NCI-H345 treated with DMSO at 0.1 percent for 48 hours (cell line): Measurements from ENCODE around the gene SYAP1.
A peak's percentile ranks its signal among the peaks of the same experiment; 100 is the strongest.
"Not testable (repeated sequence)": the region's sequence is repeated elsewhere in the genome, so short reads cannot be mapped to it uniquely, and the experiment has no call there.

ENCODE experiments used
- DNase-seq: peaks from one replicate; lab custom pipeline; 2025; ENCODE audit not compliant: unreplicated experiment; lab: John Stamatoyannopoulos, UW

Gene SYAP1

DNA sequence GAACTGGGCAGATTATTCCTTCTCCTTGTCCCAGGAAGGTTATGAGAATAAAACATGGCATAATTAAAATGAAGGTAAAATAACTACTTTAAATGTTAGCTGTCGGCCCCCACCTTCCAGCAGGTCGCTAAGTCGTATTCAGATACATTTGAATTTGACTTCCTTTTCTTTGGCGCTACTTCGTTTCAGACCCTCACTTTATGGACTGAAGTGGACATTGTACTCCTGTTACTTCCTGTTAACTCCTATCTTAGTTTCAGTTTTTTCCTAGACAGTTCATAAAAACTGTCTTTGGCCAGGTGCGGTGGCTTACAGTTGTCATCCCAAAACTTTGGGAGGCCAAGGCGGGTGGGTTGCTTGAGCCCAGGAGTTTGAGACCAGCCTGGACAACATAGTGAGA lies 5.7 kb downstream of the SYAP1 start:
- no peak for DNase-seq

DNA sequence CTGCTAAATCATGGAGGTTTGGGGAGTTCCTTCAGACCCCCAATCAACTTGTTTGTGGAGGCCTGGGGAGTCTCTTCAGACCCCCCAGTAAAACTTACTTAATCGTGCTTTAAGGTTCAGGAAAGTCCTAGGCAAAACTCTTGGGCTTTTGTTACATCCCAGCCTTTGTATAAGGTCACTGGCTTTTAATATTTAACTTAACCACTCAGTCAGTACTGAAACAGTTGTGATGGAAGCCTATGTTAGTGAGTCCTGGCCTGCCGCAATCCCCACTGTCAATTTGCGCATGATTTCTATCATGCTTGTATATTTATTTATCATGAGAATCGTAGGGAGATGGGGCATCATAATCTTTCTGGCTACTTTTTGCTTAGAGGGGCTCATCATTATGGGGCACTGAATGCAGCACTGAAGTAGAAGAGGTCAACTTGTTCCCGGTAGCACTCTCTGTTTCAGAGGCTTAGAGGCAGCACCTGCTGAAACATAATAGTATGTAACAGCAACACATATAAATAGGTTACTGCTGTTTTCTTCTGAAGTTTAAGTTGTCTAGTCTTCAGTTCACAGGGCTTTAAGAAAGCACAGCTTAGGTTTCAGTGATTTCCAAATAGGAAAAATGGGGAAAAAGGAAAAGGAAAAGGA lies 7.1 kb downstream of the SYAP1 start:
- DNase-seq: not testable (repeated sequence)

DNA sequence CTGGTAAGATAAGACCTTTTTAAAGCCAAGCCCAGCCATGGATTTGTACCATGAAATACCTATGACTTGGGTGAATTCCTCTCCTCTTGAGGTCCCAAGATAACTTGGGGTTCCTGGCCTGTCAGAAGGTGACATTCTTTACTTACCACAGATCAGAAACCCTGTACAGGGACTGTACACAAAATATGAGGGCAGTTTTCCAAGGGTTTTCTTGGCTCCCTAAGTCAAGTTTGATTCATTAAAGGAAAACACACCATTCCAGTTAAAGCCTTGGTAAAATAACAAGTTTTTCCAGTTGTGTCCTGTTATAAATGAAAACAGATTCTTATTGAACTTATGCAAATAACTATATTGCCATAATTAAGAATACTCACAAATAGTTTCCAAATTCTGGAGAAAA lies 8.2 kb downstream of the SYAP1 start:
- DNase-seq: no peak

DNA sequence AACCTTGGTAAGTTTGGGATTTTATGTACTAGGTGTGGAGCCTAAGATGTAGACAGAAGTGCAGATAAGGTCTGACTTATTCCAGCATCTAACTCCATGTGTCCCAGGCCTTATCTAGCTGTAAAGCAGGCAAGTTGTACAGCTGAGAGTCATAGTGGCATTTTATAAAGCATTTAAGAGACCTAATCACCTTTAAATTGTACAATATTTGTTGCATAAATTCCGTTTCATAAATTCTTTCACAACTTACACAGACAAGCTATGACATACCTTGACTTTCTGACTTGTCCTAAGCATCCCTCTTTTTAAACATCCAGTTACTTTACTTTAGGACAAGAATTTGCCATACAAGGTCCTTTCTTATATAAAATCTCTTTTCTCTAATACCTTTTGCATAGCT lies 11.0 kb downstream of the SYAP1 start:
- DNase-seq: no peak

DNA sequence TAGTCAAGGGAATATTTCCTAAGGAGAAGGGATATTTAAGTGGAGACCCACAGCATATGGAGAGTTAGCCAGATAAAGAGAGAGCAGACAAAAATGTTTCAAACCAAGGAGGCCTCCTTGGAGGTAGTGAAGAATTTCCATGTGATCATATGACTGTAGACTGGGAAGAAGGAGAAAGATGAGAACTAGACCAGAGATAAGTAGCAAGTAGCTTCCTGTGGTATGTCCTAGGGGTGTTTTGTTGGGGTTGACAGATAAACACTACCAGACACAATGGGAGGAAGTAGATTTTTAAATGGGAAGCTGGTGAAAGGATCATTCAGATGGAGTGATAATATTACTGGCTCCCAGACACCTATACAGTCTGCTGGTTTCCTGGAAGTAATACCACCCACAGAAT lies 13.6 kb downstream of the SYAP1 start:
- DNase-seq: no peak

DNA sequence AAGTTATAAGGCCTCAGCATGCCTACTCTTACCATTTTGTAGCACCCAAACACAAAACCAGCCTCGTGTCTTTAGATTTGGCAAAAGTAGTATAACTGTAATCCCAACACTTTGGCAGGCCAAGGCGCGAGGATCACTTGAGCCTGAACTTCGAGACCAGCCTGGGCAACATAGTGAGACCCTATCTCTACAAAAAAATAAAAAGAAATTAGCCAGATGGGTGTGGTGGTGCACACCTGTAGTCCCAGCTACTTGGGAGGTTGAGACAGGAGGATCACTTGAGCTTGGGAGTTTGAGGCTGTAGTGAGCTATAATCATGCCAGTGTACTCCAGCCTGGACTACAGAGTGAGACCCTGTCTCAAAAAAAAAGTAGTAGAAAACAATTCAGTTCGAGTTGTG lies 17.6 kb downstream of the SYAP1 start:
- DNase-seq: no peak

DNA sequence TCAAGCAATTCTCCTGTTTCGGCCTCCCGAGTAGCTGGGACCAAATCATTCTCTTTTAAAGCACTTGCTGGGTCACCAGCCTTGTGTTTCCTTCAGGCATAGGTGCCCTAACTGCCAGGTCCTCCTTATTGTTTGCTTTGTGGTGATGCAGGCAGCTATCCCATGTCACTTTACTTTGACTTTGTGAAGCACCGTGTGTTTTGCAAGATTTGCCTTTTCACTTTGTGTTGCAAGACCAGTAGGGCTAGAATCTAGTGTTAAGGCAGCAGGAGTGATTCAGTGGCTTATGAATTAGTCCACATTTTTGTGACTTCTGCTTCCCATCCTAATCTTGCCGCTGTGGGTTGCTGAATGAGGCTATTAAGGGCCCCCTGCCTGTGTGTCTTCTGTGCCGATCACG lies 20.2 kb downstream of the SYAP1 start:
- DNase-seq: no peak

DNA sequence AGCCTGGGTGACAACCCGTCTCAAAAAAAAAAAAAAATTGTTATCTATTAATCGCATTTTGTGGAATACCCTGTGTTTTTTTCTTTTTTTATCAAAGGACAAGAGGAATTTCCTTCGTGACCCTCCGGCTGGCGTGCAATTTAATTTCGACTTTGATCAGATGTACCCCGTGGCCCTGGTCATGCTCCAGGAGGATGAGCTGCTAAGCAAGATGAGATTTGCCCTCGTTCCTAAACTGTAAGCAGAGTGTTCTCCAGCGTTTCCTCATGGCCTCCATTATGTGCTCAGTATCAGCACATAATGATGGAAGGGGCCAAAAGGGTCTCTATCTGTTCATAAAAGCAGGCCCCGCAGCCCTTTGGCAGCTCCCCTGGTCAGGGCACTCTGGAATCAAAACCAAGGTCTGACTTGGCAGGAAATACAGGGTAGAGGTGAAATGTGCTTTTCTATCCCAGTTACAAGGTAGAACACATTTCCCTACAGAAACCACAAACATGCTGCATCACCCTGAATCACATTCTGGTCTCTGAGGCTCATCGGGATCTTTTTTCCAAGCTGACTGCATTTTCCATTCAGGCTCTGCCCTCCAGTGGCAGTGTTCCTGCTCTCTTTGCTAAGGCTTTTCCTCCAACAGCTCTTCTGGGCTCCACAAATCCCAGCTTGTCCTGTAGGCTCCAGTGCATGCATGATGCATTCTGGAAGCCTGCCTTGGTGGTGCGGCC lies 24.4 kb downstream of the SYAP1 start:
- no peak for DNase-seq

DNA sequence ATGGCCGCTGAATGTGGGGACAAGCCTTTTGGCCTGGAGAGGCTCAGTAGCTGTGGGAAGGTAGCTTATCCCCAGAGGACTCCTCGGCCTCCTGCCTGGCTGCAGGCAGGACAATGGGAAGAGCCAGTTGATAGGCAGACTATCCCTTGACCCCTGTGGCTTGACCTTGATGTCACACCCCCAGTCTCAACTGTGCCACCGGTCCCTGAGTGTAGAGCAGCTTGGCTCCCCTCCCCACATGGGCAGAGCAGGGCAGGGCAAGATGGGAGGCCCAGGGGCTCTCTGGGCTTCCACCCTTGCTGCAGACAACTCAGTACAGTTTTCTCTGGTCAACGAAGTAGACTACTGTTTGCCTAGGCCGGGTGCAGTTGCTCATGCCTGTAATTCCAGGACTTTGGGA lies 25.7 kb downstream of the SYAP1 start:
- no peak for DNase-seq

DNA sequence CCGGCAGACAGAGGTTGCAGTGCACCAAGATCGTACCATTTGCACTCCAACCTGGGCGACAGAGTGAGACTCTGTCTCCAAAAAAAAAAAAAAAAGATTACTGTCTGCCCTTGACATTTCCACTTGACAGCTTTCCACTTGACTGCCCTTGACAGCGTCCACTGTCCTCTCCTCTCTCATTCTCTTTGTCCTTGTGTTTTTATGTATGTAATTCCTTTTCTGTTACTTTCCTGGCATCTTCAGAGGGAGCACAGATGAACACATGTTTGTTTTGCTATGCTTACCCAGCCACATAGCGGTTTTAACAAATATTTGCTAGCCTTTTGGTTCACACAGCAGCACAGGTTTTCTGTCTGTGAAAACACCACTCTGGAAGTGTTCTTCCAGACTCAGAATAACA lies 26.2 kb downstream of the SYAP1 start:
- DNase-seq: no peak

DNA sequence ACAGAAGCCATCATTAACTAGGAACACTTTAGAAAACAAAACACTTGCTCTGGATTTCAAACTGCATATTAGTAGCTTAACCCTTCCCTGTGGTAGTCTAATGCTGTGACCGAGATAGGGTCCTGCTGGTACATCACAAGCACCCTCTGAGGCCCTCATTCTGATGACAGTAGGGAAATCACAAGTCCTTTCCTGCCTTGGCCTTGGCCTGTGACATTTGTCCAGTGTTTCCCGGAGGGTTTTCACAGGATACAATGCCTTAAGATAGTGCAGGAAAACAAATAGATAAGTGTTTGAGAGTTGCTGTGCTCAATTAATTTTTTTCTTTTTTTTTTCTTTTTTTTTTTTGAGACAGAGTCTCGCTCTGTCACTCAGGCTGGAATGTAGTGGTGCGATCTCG lies 29.0 kb downstream of the SYAP1 start:
- no peak for DNase-seq

DNA sequence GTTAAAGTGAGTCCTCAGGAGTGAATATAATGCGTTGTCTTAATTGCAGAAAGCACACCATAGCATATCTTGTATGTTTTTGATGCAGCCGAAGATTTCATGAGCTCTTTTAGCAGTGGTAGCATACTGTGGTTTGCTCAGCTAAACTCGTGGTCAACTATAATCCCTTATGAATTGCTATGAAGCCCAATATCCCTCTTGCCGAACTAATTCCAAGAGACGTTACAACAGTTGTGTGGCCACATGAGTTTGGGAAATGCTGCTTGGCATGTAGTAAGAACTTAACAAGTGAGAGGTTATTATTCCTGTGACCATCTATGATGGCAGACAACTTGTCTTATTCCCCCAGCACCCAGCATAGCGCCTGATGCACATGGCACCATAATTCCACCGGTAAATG lies 30.7 kb downstream of the SYAP1 start:
- DNase-seq: no peak

DNA sequence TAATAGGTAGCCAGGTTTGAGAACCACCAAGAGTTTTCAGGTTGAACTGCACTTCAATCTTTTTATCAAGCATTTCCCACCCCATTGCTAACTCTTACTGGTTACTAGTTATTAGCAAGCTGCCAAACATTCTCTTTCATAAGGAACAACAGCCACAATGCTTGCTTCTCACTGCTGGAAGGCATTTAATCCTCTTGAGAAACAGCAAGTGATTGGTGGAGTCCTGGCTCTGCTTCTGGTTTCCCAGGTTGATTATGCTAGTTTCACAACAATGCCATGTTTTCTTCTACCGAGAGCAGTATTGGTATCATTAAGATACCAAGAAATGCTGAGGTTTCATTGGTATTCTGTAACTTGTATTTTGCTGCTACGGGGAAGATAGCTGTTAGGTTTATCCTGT lies 34.6 kb downstream of the SYAP1 start:
- no peak for DNase-seq

DNA sequence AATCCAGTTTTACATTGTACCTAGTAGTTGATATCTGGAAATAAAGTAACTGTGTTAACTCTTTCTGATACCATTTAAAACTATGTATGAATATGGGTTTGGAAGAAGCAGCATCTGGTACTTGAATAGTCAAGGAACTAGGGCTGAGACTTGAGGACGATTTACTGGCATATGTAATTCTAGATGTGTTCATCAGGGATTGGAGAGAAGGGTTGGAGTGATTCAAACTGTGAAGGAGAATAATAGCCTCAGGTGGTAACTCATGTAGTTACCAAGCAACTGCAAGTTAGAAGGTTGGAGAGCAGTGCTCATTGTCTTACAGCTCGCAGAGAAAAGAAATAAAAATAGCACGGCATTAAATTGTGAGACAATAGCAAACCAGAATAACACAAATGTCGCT lies 37.3 kb downstream of the SYAP1 start:
- DNase-seq: peak; percentile 77

DNA sequence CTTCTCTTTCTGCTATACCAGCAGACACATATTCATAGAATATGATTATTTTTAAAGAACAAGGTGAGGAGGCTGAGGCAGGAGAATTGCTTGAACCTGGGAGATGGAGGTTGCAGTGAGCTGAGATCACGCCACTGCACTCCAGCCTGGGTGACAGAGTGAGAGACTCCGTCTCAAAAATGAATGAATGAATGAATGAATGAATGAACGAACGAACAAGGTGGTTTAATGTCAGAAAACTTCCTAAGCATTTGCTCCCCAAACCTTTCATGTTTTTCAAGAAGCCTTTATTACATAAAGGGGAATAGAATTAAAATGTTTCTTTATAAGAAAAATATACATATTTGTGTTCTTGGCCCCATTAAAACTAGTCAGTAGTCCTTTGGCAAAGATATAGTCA lies 42.1 kb downstream of the SYAP1 start:
- not testable (repeated sequence) for DNase-seq

DNA sequence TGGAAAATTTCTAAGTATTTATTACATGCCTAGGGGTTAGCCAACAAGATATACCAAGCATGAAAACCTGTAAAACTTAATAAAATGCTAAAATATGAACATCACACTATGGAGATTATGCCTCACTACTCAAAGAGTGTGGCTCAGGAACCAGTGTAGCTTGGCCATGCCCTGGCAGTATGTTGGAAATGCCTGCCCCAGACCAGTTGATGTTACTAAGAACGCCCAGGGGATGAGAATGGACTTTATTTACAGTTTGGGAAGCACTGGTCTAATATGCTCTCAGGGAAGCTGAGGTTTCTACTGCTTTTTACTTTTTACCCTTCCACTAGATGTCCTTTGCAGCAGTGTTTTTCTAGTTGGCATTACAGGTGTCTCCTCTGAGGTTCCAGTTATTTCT lies 43.2 kb downstream of the SYAP1 start:
- no peak for DNase-seq

DNA sequence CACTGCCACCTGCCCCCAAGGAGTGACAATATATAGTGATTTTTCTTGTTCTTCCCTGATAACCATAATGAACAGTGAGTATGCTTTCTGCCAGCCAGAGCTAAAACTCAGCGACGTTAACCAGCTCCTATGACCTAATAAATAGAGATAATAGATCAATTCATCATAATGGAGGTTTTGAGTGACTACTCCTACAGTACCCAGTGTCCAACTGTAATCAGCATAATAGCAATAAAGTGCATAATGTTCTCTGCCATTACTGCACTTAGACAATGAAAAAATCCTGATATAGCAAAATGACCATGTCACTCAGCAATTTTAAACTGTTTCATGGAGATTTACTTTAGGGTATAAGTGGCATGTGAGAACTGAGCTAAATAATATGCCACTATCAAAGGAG lies 46.2 kb downstream of the SYAP1 start:
- DNase-seq: no peak

DNA sequence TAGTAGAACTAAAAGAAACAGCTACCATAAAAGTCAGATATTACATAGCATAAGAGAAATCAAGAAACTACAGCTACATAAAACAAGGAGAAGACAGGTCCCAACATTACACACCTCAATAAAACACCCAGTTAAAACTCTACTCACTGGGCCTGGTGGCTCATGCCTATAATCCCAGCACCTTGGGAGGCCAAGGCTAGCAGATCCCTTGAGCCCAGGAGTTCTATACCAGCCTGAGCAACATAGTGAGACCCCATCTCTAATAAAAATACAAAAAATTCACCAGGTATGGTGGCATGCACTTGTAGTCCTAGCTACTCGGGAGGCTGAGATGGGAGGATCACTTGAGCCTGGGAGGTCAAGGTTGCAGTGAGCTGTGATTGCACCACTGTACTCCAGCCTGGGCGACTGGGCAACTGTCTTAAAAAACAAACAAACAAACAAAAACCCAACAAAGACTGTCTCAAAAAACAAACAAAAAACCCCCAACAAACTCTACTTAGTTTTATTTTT lies 51.6 kb downstream of the SYAP1 start:
- no peak for DNase-seq

DNA sequence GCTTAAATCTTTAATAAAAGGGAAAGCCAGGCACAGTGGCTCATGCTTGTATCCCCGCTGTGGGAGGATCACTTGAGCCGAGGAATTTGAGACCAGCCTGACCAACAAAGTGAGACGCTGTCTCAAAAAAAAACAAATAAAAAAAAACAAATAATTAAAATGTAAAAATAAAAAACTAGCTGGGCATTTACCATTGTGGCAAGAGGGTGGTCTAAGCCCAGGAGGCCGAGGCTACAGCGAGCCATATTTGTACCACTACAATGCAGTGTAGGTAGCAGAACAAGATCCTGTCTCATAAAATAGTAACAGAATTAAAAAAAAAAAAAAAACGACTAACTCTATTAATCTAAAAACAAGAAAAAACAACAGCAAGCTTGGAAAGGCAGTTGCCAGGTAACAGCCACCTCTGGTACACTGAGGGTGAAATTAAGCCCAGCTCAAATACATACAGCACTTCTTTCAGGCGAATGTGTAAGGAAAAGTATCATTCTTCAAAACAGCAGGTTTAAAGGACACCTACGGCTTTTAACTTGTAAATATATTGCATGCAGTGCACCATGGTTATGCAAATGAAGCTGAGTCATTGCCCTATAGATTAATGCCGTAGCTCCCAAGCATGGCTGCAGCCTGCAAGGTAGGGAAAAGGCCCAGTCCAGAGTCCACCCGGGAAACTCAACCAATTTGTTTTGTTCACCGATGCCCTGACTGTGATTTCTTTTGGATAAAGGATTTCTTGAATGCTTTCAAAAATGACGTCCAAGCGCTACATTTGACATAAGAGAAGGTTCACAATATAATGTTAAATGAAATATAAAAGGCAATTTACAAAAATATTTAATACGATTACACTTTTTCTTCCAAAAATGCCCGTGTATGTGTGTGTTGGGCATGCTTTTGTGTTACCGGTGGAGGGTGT lies 52.3 kb downstream of the SYAP1 start:
- DNase-seq: no peak

DNA sequence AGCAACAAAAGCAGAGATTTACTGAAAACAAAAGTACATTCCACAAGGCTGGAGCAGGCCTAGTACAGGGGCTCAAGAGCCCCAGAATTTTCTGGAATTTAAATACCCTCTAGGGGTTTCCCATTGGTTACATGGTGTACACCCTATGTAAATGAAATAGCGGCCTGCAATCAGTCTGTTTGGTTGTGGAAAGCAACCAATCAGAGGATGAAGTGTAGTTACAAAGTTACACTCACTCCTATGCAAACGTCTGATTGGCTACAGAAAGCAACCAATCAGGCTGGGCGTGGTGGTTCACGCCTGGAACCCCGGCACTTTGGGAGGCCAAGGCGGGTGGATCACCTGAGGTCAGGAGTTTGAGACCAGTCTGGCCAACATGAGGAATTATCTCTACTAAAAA lies 53.0 kb downstream of the SYAP1 start:
- no peak for DNase-seq

DNA sequence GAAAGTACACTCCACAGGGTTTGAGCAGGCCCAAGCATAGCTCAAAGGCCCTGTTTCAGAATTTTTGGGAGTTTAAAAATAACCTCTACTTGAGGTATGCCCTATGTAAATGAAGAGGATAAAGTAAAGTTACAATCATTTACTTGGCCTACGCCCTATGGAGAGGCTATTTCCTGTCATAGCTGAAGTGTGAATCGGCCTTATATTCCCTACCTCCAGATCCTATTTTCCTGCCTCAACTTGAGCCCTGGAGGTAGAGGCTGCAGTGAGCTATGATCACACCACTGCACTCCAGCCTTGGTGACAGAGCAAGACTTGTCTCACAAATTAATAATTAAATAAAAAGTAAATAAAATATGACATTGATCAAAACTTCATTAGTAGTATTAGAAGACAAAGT lies 55.3 kb downstream of the SYAP1 start:
- no peak for DNase-seq

DNA sequence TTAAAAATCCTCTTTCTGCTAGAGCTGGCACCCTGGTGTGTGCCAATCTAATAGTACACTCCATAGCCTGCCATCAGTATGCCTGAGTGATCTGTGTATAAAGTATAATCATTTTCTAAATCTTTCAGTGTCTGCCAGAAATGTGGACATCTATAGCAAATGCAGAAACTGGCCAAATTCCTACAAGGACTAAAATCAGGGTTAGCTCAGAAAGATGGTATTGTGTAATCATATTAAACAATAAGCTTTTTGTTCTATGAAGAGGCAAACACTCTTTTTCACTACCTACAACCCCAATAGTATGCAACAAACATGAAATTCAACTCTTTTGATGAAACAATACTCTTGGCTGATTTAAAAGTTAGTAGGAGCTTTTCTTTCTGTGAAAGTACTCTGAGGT lies 59.1 kb downstream of the SYAP1 start:
- no peak for DNase-seq
